GM12878 (cell line): ENCODE data around the gene SPCS1. TPM values are rescaled to one million over a fixed set of nuclear protein-coding genes. Genes with fewer than 3 reads are reported as not detected.

Experiments
- CHD1 ChIP-seq: IDR thresholded peaks from 2 replicates; pipeline ENCODE4 v1.6.1; 2012; ENCODE audit warnings: low read depth, low read length, improper control_type of control experiment
- CREB1 ChIP-seq: IDR thresholded peaks from 2 replicates; pipeline ENCODE4 v1.6.1; 2012; ENCODE audit warnings: low read depth, mild to moderate bottlenecking, inconsistent platforms
- CREM ChIP-seq: IDR thresholded peaks from 2 replicates; pipeline ENCODE4 v1.6.1; 2014; ENCODE audit warnings: antibody characterized with exemption, low read depth
- GATAD2B ChIP-seq: fragments of 450-650 bp; conservative IDR thresholded peaks from 2 replicates; pipeline ENCODE4 v1.6.1; 2017; ENCODE audit warnings: low read depth, mild to moderate bottlenecking, moderate library complexity
- IKZF1 ChIP-seq: fragments of 450-650 bp; conservative IDR thresholded peaks from 2 replicates; pipeline ENCODE4 v1.6.1; 2017; ENCODE audit warnings: antibody characterized with exemption, mild to moderate bottlenecking
- LARP7 ChIP-seq: fragments of 450-650 bp; IDR thresholded peaks from 2 replicates; pipeline ENCODE4 v1.6.1; 2017; ENCODE audit warnings: mild to moderate bottlenecking
- MTA3 ChIP-seq: IDR thresholded peaks from 2 replicates; pipeline ENCODE4 v1.6.1; 2012; ENCODE audit warnings: low read length, inconsistent platforms, borderline replicate concordance
- MYB ChIP-seq: fragments of 150-350 bp; IDR thresholded peaks from 2 replicates; pipeline ENCODE4 v1.6.1; 2014; ENCODE audit warnings: mild to moderate bottlenecking, low read depth, low read length, borderline replicate concordance
- NR2F1 ChIP-seq: fragments of 450-650 bp; conservative IDR thresholded peaks from 2 replicates; pipeline ENCODE4 v1.6.1; 2017; ENCODE audit warnings: mild to moderate bottlenecking
- NRF1 ChIP-seq: conservative IDR thresholded peaks from 2 replicates; pipeline ENCODE4 v1.6.1; 2011; ENCODE audit warnings: mild to moderate bottlenecking, low read depth, low read length, improper control_type of control experiment
- PAX5 ChIP-seq: IDR thresholded peaks from 2 replicates; pipeline ENCODE4 v1.6.1; 2011; ENCODE audit warnings: low read depth, low read length, borderline replicate concordance
- SIN3A ChIP-seq: IDR thresholded peaks from 2 replicates; pipeline ENCODE4 v1.6.1; 2012; ENCODE audit warnings: low read depth, low read length, improper control_type of control experiment
- SIX5 ChIP-seq: IDR thresholded peaks from 2 replicates; pipeline ENCODE4 v1.6.1; 2011; ENCODE audit warnings: mild to moderate bottlenecking, low read depth, low read length, moderate library complexity; ENCODE audit not compliant: severe bottlenecking
- SMAD5 ChIP-seq: IDR thresholded peaks from 2 replicates; pipeline ENCODE4 v1.6.1; 2016; ENCODE audit warnings: antibody characterized with exemption, low read depth
- SP1 ChIP-seq: IDR thresholded peaks from one replicate; pipeline ENCODE4 v1.6.1; 2011; ENCODE audit warnings: low read depth, low read length
- ZNF384 ChIP-seq: IDR thresholded peaks from 2 replicates; pipeline ENCODE4 v1.6.1; 2012; ENCODE audit warnings: low read depth, mild to moderate bottlenecking, low read length, improper control_type of control experiment, borderline replicate concordance
- ZSCAN29 ChIP-seq: fragments of 450-650 bp; IDR thresholded peaks from 2 replicates; pipeline ENCODE4 v1.6.1; 2017; ENCODE audit warnings: mild to moderate bottlenecking, moderate library complexity
- polyA plus RNA-seq, 11 experiments: library from polyadenylated mRNA; depleted of rRNA in 4 of 11; unstranded in 6 of 11; stranded (reverse) in 5 of 11; fragments of >200 nt; fragmentation: Nextera tagmentation in 4 of 11; fragmentation: Illumina TruSeq in 1 of 11; extraction: Ambion mirVana in 4 of 11; extraction: Trizol in 1 of 11; gene quantifications; 1 replicate in 1 of 11; 2 replicates in 10 of 11; pipeline versions ENCODE4 v1.2.1 to v1.2.3, GENCODE V29; 2011 to 2016; ENCODE audit warnings: inconsistent platforms in 2 of 11, missing spikeins in 2 of 11, low read depth in 1 of 11
- total RNA-seq, 4 experiments: library from RNA; depleted of rRNA in 3 of 4; stranded (reverse); fragments of >200 nt in 3 of 4; fragmentation: Illumina TruSeq in 1 of 4; extraction: Trizol in 1 of 4; gene quantifications; 2 replicates each; pipeline versions ENCODE4 v1.2.1 to v1.2.3, GENCODE V29; 2013 to 2021
- TF ChIP-seq, protein P1 (sequence below): IDR thresholded peaks from 2 replicates; pipeline ENCODE4 v1.6.1; 2012; ENCODE audit warnings: low read depth, low read length, improper control_type of control experiment
- TF ChIP-seq, protein P2 (sequence below): fragments of 450-650 bp; IDR thresholded peaks from 2 replicates; pipeline ENCODE4 v1.6.1; 2017; ENCODE audit warnings: mild to moderate bottlenecking, moderate library complexity
- TF ChIP-seq, protein P3 (sequence below): fragments of 450-650 bp; IDR thresholded peaks from 2 replicates; pipeline ENCODE4 v1.6.1; 2016; ENCODE audit warnings: mild to moderate bottlenecking, moderate library complexity, borderline replicate concordance
- TF ChIP-seq, protein P4 (sequence below): IDR thresholded peaks from 2 replicates; pipeline ENCODE4 v1.6.1; 2012; ENCODE audit warnings: low read depth, low read length, improper control_type of control experiment

SPCS1 gene
- total and polyA plus RNA-seq, 10 of the 15 experiments (the other 5 are each of a cell fraction or from before 2014, with no cell fraction given), result 107 to 994 (median 233) TPM

DNA sequence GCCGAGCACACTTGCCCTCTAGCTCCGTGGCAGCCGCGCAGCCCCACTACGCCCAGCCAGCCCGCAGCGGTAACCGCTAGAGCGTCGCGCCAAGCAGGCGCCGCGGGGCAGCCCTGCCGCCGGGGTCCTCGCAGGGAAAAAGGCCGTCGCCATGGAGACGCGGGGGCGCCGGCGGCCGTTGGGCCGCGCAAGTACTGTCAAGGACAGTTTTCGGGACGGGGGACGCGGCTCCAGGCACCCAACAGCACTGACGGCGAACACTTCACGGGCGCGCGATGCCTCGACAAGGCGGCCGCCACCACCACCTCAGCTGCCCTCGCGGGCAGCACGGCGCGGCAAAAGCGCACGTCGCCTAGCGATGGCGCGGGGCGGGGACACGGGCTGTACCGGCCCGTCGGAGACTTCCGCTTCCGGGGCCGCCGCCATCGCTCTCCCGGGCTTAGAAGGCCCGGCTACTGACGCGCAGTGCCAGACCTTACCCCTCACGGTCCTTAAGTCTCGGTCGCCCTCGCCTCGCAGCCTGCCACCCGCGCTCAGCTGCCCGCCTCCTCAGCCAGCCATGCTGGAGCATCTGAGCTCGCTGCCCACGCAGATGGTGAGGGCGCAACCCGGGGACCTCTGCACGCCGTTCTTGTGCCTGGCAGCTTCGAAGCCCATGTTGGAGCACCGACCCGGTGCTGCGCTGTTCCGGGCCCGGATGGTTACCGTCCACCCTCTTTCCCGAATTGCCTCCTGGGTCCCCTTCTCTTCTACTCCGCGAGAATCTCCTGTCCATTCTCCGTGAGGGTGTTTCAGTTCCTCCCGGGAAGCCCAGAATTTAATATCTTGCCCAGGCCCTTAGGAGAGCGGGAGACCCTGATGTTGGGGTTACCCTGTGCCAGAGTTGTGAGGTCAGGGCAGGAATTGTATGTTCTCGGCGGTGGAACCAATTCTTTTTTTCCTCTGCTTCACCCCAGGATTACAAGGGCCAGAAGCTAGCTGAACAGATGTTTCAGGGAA lies at the start of gene SPCS1, which contains the start of gene GLT8D1 (continued):
- TF ChIP-seq CREB1 (peak; percentile 80), SMAD5 (peak; percentile 31; the same call in 1 of the 2 replicates), NR2F1 (peak; percentile 77; the same call in 1 of the 2 replicates), IKZF1 (peak; percentile 90), GATAD2B (peak; percentile 84), PAX5 (peak; percentile 18; the same call in 1 of the 2 replicates), NRF1 (no peak), CHD1 (no peak), SIX5 (peak; percentile 60), LARP7 (peak; percentile 91), MTA3 (no peak), SP1 (peak; percentile 18), MYB (peak; percentile 71; the same call in 1 of the 2 replicates), ZNF384 (no peak), SIN3A (peak; percentile 98), ZSCAN29 (peak; percentile 22; the same call in 1 of the 2 replicates), CREM (peak; percentile 77; the same call in 1 of the 2 replicates)
- TF ChIP-seq, protein P1, sequence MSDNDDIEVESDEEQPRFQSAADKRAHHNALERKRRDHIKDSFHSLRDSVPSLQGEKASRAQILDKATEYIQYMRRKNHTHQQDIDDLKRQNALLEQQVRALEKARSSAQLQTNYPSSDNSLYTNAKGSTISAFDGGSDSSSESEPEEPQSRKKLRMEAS, result peak; percentile 65
- TF ChIP-seq, protein P2, sequence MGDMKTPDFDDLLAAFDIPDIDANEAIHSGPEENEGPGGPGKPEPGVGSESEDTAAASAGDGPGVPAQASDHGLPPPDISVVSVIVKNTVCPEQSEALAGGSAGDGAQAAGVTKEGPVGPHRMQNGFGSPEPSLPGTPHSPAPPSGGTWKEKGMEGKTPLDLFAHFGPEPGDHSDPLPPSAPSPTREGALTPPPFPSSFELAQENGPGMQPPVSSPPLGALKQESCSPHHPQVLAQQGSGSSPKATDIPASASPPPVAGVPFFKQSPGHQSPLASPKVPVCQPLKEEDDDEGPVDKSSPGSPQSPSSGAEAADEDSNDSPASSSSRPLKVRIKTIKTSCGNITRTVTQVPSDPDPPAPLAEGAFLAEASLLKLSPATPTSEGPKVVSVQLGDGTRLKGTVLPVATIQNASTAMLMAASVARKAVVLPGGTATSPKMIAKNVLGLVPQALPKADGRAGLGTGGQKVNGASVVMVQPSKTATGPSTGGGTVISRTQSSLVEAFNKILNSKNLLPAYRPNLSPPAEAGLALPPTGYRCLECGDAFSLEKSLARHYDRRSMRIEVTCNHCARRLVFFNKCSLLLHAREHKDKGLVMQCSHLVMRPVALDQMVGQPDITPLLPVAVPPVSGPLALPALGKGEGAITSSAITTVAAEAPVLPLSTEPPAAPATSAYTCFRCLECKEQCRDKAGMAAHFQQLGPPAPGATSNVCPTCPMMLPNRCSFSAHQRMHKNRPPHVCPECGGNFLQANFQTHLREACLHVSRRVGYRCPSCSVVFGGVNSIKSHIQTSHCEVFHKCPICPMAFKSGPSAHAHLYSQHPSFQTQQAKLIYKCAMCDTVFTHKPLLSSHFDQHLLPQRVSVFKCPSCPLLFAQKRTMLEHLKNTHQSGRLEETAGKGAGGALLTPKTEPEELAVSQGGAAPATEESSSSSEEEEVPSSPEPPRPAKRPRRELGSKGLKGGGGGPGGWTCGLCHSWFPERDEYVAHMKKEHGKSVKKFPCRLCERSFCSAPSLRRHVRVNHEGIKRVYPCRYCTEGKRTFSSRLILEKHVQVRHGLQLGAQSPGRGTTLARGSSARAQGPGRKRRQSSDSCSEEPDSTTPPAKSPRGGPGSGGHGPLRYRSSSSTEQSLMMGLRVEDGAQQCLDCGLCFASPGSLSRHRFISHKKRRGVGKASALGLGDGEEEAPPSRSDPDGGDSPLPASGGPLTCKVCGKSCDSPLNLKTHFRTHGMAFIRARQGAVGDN, result peak; percentile 68
- TF ChIP-seq, protein P3, sequence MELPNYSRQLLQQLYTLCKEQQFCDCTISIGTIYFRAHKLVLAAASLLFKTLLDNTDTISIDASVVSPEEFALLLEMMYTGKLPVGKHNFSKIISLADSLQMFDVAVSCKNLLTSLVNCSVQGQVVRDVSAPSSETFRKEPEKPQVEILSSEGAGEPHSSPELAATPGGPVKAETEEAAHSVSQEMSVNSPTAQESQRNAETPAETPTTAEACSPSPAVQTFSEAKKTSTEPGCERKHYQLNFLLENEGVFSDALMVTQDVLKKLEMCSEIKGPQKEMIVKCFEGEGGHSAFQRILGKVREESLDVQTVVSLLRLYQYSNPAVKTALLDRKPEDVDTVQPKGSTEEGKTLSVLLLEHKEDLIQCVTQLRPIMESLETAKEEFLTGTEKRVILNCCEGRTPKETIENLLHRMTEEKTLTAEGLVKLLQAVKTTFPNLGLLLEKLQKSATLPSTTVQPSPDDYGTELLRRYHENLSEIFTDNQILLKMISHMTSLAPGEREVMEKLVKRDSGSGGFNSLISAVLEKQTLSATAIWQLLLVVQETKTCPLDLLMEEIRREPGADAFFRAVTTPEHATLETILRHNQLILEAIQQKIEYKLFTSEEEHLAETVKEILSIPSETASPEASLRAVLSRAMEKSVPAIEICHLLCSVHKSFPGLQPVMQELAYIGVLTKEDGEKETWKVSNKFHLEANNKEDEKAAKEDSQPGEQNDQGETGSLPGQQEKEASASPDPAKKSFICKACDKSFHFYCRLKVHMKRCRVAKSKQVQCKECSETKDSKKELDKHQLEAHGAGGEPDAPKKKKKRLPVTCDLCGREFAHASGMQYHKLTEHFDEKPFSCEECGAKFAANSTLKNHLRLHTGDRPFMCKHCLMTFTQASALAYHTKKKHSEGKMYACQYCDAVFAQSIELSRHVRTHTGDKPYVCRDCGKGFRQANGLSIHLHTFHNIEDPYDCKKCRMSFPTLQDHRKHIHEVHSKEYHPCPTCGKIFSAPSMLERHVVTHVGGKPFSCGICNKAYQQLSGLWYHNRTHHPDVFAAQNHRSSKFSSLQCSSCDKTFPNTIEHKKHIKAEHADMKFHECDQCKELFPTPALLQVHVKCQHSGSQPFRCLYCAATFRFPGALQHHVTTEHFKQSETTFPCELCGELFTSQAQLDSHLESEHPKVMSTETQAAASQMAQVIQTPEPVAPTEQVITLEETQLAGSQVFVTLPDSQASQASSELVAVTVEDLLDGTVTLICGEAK, result peak; percentile 93
- TF ChIP-seq, protein P4, sequence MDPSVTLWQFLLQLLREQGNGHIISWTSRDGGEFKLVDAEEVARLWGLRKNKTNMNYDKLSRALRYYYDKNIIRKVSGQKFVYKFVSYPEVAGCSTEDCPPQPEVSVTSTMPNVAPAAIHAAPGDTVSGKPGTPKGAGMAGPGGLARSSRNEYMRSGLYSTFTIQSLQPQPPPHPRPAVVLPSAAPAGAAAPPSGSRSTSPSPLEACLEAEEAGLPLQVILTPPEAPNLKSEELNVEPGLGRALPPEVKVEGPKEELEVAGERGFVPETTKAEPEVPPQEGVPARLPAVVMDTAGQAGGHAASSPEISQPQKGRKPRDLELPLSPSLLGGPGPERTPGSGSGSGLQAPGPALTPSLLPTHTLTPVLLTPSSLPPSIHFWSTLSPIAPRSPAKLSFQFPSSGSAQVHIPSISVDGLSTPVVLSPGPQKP, result peak; percentile 69
